HepG2 (cell line): ENCODE results near the gene SNCA. TPM values are rescaled to one million over a fixed set of nuclear protein-coding genes. Genes with fewer than 3 reads are reported as not detected.

ENCODE experiments used
- ATAC-seq: fragments of 200-7000 bp; cut with Tn5 transposase; 3 replicates; pipeline ENCODE4 v1.9.1; 2020; ENCODE audit warnings: mild to moderate bottlenecking, moderate library complexity
- BruUV-seq: library from RNA; stranded (reverse); fragments of 400-500 nt; replicated peaks from 2 replicates; lab custom pipeline; 2021; lab: Mats Ljungman, UMichigan
- CTCF ChIA-PET: fragments of 300-600 bp; formaldehyde crosslinking; extraction: SDS; loops from one replicate; lab custom pipeline; 2021; ENCODE audit warnings: low total read pairs, inconsistent platforms, low intra/inter-chr PET ratio; lab: Yijun Ruan, JAX
- POLR2A ChIA-PET: fragments of 350-600 bp; sonication (Branson Sonifier 250); formaldehyde crosslinking; loops from one replicate; lab custom pipeline; 2020; ENCODE audit warnings: antibody characterized with exemption, inconsistent platforms; lab: Yijun Ruan, JAX
- DNase-seq: peaks from one replicate; pipeline ENCODE4 v3.0.0-alpha.2; 2015; ENCODE audit warnings: low spot score
- FAIRE-seq: peaks from 3 replicates; lab custom pipeline; 2011; peaks lifted over from hg19 to GRCh38; lab: Jason Lieb, UNC
- H2AFZ ChIP-seq: one replicate; pipeline ENCODE4 v1.6.1; 2011; ENCODE audit warnings: low read length, inconsistent platforms
- H3K27ac ChIP-seq: fragments of 300-600 bp; 3 replicates; pipeline ENCODE4 v1.8.0; 2011; ENCODE audit warnings: mixed run types, mild to moderate bottlenecking, mixed read lengths, low read length, inconsistent platforms; ENCODE audit not compliant: insufficient read depth; ENCODE audit errors: extremely low read length
- H3K27me3 ChIP-seq, 2 experiments: fragments of 200-600 bp in 1 of 2; 2 replicates in 1 of 2; 3 replicates in 1 of 2; pipeline versions ENCODE4 v1.6.0 to v1.8.0; 2011; ENCODE audit warnings: low read length in 2 of 2, mild to moderate bottlenecking in 2 of 2, moderate library complexity in 2 of 2, inconsistent platforms in 1 of 2; ENCODE audit not compliant: insufficient read depth in 2 of 2, control insufficient read depth in 1 of 2
- H3K36me3 ChIP-seq, 2 experiments: fragments of 200-600 bp in 1 of 2; replicated peaks in 1 of 2; 2 replicates in 1 of 2; 3 replicates in 1 of 2; pipeline versions ENCODE4 v1.5.1 to v1.8.0; 2011; ENCODE audit warnings: low read length in 2 of 2, inconsistent platforms in 1 of 2; ENCODE audit not compliant: insufficient read depth in 2 of 2, control insufficient read depth in 1 of 2
- H3K4me1 ChIP-seq: 2 replicates; pipeline ENCODE4 v1.5.1; 2012; ENCODE audit warnings: low read length, inconsistent platforms; ENCODE audit not compliant: insufficient read depth
- H3K4me2 ChIP-seq: 2 replicates; pipeline ENCODE4 v1.6.0; 2011; ENCODE audit warnings: low read depth, low read length, inconsistent platforms
- H3K4me3 ChIP-seq, 3 experiments: fragments of 200-600 bp in 1 of 3; sonication (generic), shearing (Covaris generic) in 1 of 3; replicated peaks in 1 of 3; 2 replicates each; pipeline ENCODE4 v1.5.1; 2011 to 2016; ENCODE audit warnings: low read length in 3 of 3, inconsistent platforms in 2 of 3, low read depth in 2 of 3, mild to moderate bottlenecking in 2 of 3, control low read depth in 1 of 3, mixed read lengths in 1 of 3; ENCODE audit not compliant: insufficient read depth in 1 of 3
- H3K79me2 ChIP-seq: one replicate; pipeline ENCODE4 v1.6.1; 2011; ENCODE audit warnings: low read length, inconsistent platforms; ENCODE audit not compliant: insufficient read depth
- H3K9ac ChIP-seq: 2 replicates; pipeline ENCODE4 v1.6.0; 2011; ENCODE audit warnings: mild to moderate bottlenecking, low read depth, low read length, inconsistent platforms; ENCODE audit not compliant: insufficient read depth
- H3K9me3 ChIP-seq: 2 replicates; pipeline ENCODE4 v1.5.1; 2012; ENCODE audit warnings: mild to moderate bottlenecking, low read length
- H4K20me1 ChIP-seq: 2 replicates; pipeline ENCODE4 v1.6.0; 2011; ENCODE audit warnings: inconsistent platforms, mild to moderate bottlenecking, low read length, moderate library complexity; ENCODE audit not compliant: insufficient read depth
- BCL6 ChIP-seq: IDR thresholded peaks from 2 replicates; pipeline ENCODE4 v1.6.1; 2016; ENCODE audit warnings: missing genetic modification reagents, missing compliant biosample characterization
- GATAD2A ChIP-seq: IDR thresholded peaks from 2 replicates; pipeline ENCODE4 v1.6.1; 2016
- KDM2A ChIP-seq: sonication (generic); formaldehyde crosslinking; IDR thresholded peaks from 2 replicates; pipeline ENCODE4 v1.4.0; 2020; ENCODE audit warnings: low read depth, missing genetic modification reagents, borderline replicate concordance
- RARA ChIP-seq: IDR thresholded peaks from 2 replicates; pipeline ENCODE4 v1.6.1; 2016; ENCODE audit warnings: missing genetic modification reagents, missing compliant biosample characterization
- WGBS: methylation state at CpG from one replicate; pipeline ENCODE4 v1.1.6; 2017; ENCODE audit warnings: low lambda C conversion rate; 5-methylcytosine and 5-hydroxymethylcytosine counted together
- in situ Hi-C: cut with HindIII; loops from 2 replicates; pipeline ENCODE4 v1.10.0; 2017; ENCODE audit warnings: low pct_unique_long_range_greater_than_20kb; ENCODE audit not compliant: extremely low pct_ligation_motif_present
- intact Hi-C: fragments of 100-400 bp; cut with micrococcal nuclease; formaldehyde crosslinking; loops from one replicate; pipeline ENCODE4 v1.10.0; 2022; ENCODE audit not compliant: unreplicated experiment
- polyA plus RNA-seq, 8 experiments: library from polyadenylated mRNA; depleted of rRNA in 3 of 8; stranded (reverse) in 7 of 8; unstranded in 1 of 8; fragments of >200 nt; fragmentation: Illumina TruSeq in 4 of 8; extraction: Trizol in 4 of 8; gene quantifications; 2 replicates each; pipeline versions ENCODE4 v1.2.1 to v1.2.3, GENCODE V29; 2011 to 2016; ENCODE audit warnings: low read depth in 4 of 8, missing spikeins in 1 of 8, mixed read lengths in 1 of 8; ENCODE audit not compliant: insufficient read depth in 1 of 8
- total RNA-seq, 5 experiments: library from RNA; depleted of rRNA; stranded (reverse); fragments of >200 nt; fragmentation: Illumina TruSeq; extraction: Trizol; gene quantifications; 2 replicates each; pipeline ENCODE4 v1.2.3, GENCODE V29; 2016; ENCODE audit warnings: low read depth in 1 of 5
- TF ChIP-seq, protein P1 (sequence below): sonication (generic); formaldehyde crosslinking; conservative IDR thresholded peaks from 2 replicates; pipeline ENCODE4 v1.8.0; 2022; ENCODE audit warnings: low read depth, missing genetic modification reagents
- TF ChIP-seq, protein P2 (sequence below): sonication (generic); formaldehyde crosslinking; IDR thresholded peaks from 2 replicates; pipeline ENCODE4 v1.4.0; 2020; ENCODE audit warnings: low read depth, missing genetic modification reagents
- TF ChIP-seq, protein P3 (sequence below): sonication (generic); formaldehyde crosslinking; IDR thresholded peaks from 2 replicates; pipeline ENCODE4 v1.8.0; 2022; ENCODE audit warnings: mild to moderate bottlenecking, missing genetic modification reagents, borderline replicate concordance
- TF ChIP-seq, protein P4 (sequence below): IDR thresholded peaks from 2 replicates; pipeline ENCODE4 v1.4.0; 2020; ENCODE audit warnings: mild to moderate bottlenecking, missing genetic modification reagents

Gene SNCA
- total and polyA plus RNA-seq, 2 of the 13 experiments (the other 11 are each of a cell fraction or from before 2014, with no cell fraction given): not detected

DNA sequence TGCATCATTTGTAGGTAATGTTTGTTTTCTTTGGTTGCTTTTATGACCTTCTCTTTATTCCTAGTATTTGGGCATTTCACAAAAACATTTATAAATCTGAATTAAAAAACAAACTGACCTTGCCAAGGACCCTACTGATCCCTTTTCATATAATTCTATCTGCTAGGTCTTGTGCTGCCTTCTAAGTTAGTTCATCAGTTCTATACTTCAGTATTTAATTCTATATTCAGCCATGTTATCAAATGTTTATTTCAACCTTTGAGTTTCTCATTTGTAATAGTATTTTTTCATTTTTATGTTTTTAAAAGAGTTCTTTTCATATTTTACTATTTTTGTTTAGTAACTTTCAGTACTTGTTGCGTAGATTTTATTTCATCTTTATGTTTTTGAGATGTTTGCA lies 155.3 kb downstream of the SNCA start (continued):
- TF ChIP-seq, protein P1, sequence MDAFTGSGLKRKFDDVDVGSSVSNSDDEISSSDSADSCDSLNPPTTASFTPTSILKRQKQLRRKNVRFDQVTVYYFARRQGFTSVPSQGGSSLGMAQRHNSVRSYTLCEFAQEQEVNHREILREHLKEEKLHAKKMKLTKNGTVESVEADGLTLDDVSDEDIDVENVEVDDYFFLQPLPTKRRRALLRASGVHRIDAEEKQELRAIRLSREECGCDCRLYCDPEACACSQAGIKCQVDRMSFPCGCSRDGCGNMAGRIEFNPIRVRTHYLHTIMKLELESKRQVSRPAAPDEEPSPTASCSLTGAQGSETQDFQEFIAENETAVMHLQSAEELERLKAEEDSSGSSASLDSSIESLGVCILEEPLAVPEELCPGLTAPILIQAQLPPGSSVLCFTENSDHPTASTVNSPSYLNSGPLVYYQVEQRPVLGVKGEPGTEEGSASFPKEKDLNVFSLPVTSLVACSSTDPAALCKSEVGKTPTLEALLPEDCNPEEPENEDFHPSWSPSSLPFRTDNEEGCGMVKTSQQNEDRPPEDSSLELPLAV (CRISPR knock-in tag): no peak
- TF ChIP-seq, protein P2, sequence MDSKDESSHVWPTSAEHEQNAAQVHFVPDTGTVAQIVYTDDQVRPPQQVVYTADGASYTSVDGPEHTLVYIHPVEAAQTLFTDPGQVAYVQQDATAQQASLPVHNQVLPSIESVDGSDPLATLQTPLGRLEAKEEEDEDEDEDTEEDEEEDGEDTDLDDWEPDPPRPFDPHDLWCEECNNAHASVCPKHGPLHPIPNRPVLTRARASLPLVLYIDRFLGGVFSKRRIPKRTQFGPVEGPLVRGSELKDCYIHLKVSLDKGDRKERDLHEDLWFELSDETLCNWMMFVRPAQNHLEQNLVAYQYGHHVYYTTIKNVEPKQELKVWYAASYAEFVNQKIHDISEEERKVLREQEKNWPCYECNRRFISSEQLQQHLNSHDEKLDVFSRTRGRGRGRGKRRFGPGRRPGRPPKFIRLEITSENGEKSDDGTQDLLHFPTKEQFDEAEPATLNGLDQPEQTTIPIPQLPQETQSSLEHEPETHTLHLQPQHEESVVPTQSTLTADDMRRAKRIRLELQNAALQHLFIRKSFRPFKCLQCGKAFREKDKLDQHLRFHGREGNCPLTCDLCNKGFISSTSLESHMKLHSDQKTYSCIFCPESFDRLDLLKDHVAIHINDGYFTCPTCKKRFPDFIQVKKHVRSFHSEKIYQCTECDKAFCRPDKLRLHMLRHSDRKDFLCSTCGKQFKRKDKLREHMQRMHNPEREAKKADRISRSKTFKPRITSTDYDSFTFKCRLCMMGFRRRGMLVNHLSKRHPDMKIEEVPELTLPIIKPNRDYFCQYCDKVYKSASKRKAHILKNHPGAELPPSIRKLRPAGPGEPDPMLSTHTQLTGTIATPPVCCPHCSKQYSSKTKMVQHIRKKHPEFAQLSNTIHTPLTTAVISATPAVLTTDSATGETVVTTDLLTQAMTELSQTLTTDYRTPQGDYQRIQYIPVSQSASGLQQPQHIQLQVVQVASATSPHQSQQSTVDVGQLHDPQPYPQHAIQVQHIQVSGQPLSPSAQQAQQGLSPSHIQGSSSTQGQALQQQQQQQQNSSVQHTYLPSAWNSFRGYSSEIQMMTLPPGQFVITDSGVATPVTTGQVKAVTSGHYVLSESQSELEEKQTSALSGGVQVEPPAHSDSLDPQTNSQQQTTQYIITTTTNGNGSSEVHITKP (CRISPR knock-in tag): no peak
- TF ChIP-seq GATAD2A (CRISPR knock-in tag): no peak
- TF ChIP-seq, protein P3, sequence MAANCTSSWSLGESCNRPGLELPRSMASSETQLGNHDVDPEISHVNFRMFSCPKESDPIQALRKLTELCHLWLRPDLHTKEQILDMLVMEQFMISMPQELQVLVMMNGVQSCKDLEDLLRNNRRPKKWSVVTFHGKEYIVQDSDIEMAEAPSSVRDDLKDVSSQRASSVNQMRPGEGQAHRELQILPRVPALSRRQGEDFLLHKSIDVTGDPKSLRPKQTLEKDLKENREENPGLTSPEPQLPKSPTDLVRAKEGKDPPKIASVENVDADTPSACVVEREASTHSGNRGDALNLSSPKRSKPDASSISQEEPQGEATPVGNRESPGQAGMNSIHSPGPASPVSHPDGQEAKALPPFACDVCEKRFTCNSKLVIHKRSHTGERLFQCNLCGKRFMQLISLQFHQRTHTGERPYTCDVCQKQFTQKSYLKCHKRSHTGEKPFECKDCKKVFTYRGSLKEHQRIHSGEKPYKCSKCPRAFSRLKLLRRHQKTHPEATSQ (CRISPR knock-in tag): no peak

- H3K27me3 ChIP-seq: no peaks in the 10 kb centered on the region
- H4K20me1 ChIP-seq: no peaks in the 10 kb centered on the region
- no peaks in the 10 kb centered on the region for H3K9me3 ChIP-seq
- ATAC-seq (peak; percentile 100), FAIRE-seq (no peak), DNase-seq (peak; percentile 82)
- ChIA-PET CTCF (no interaction called here), POLR2A (interaction anchor here (1.0 to 1.5 kb wide), 4 partner anchors 11 to 455 kb away, joined by 3 to 9 read pairs (median 3); no protein-coding TSS in a partner anchor)
- H3K27ac ChIP-seq: peak overlapping the region; percentile 72
- peak overlapping the region; percentile 79 for H3K9ac ChIP-seq
- H3K4me1 ChIP-seq: peaks cover 36% of the 10 kb centered on the region
- no peak overlapping the region for H2AFZ ChIP-seq
- 2% methylated on average over 3 of the region's 8 CpGs for WGBS
- intact Hi-C loops: loop anchor here (1.0 kb wide), 1 partner anchor 40 kb away; no protein-coding TSS in a partner anchor
- peaks cover 0 to 2% of the 10 kb centered on the region in 2 experiments; a peak in 1 of 5 replicates for H3K36me3 ChIP-seq
- BruUV-seq: no TSS peak
- H3K79me2 ChIP-seq: peaks cover 27% of the 10 kb centered on the region
- peak overlapping the region; percentile 69 for H3K4me2 ChIP-seq
- H3K4me3 ChIP-seq: peak overlapping the region; percentile 52 to 79 (median 64); a peak in 5 of 6 replicates
- in situ Hi-C loops: no loop called here
- TF ChIP-seq, protein P4, sequence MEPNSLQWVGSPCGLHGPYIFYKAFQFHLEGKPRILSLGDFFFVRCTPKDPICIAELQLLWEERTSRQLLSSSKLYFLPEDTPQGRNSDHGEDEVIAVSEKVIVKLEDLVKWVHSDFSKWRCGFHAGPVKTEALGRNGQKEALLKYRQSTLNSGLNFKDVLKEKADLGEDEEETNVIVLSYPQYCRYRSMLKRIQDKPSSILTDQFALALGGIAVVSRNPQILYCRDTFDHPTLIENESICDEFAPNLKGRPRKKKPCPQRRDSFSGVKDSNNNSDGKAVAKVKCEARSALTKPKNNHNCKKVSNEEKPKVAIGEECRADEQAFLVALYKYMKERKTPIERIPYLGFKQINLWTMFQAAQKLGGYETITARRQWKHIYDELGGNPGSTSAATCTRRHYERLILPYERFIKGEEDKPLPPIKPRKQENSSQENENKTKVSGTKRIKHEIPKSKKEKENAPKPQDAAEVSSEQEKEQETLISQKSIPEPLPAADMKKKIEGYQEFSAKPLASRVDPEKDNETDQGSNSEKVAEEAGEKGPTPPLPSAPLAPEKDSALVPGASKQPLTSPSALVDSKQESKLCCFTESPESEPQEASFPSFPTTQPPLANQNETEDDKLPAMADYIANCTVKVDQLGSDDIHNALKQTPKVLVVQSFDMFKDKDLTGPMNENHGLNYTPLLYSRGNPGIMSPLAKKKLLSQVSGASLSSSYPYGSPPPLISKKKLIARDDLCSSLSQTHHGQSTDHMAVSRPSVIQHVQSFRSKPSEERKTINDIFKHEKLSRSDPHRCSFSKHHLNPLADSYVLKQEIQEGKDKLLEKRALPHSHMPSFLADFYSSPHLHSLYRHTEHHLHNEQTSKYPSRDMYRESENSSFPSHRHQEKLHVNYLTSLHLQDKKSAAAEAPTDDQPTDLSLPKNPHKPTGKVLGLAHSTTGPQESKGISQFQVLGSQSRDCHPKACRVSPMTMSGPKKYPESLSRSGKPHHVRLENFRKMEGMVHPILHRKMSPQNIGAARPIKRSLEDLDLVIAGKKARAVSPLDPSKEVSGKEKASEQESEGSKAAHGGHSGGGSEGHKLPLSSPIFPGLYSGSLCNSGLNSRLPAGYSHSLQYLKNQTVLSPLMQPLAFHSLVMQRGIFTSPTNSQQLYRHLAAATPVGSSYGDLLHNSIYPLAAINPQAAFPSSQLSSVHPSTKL: peak; percentile 89
- TF ChIP-seq BCL6 (CRISPR knock-in tag): peak; percentile 72
- peak; percentile 63; the same call in 1 of the 2 replicates for TF ChIP-seq KDM2A (CRISPR knock-in tag)
- peak; percentile 52 for TF ChIP-seq RARA
Measured at GRCh38 chr4:89681219-89681618, 155.7 kb downstream of the SNCA start.
